Measurements from ENCODE around the gene ZNF23.
"Not testable (repeated sequence)": the region's sequence is repeated elsewhere in the genome, so short reads cannot be mapped to it uniquely, and the experiment has no call there.

The ZNF23 gene

GRCh38 chr16:71461686-71462648, at the start of gene ZNF23:
ZNF23 (minus strand) TSS chr16:71462247; CDS start chr16:71456796, 5,451 bp downstream.
- TF ChIP-seq CTCF (conservative IDR thresholded peaks at IDR 0.05; ENCODE audit: low read depth): no peak
- POLR2A ChIA-PET (ENCODE audit: low non-redundant PET): interaction anchor here (0.5 to 1.3 kb wide), 2 partner anchors 22 to 366 kb away, joined by 3 to 7 read pairs; no protein-coding TSS in a partner anchor
- CTCF ChIA-PET: interaction anchor here (0.6 to 1.3 kb wide), 2 partner anchors 22 to 173 kb away, joined by 3 to 4 read pairs; no protein-coding TSS in a partner anchor
- peak within 1 kb of the TSS; percentile 69 for H3K27ac ChIP-seq
- DNase-seq (ENCODE audit: low spot score): peak; percentile 85

GRCh38 chr16:71507061-71507460, 45.0 kb upstream of the ZNF23 start:
- ChIA-PET POLR2A (ENCODE audit: low non-redundant PET) (no interaction called here), CTCF (no interaction called here)
- TF ChIP-seq CTCF (conservative IDR thresholded peaks at IDR 0.05; ENCODE audit: low read depth): no peak
- DNase-seq (ENCODE audit: low spot score): no peak
- no peak overlapping the region for H3K27ac ChIP-seq

GRCh38 chr16:71504901-71505300, 42.9 kb upstream of the ZNF23 start:
- TF ChIP-seq CTCF (conservative IDR thresholded peaks at IDR 0.05; ENCODE audit: low read depth): no peak
- H3K27ac ChIP-seq: no peak overlapping the region
- CTCF ChIA-PET: no interaction called here

GRCh38 chr16:71504051-71504450, 42.0 kb upstream of the ZNF23 start:
- H3K27ac ChIP-seq; DNase-seq (ENCODE audit: low spot score); POLR2A ChIA-PET (ENCODE audit: low non-redundant PET): not testable (repeated sequence)
- CTCF ChIA-PET: interaction anchor here (0.6 kb wide), 2 partner anchors 49 to 91 kb away, joined by 3 to 4 read pairs; no protein-coding TSS in a partner anchor

More at GRCh38 chr16:71504901-71505300, 42.9 kb upstream of the ZNF23 start:
- DNase-seq (ENCODE audit: low spot score): peak; percentile 29
- POLR2A ChIA-PET (ENCODE audit: low non-redundant PET): no interaction called here

- ChIA-PET CTCF (interaction anchor here (0.7 to 3.9 kb wide), 3 partner anchors 37 to 109 kb away, joined by 3 to 32 read pairs (median 9); no protein-coding TSS in a partner anchor), POLR2A (ENCODE audit: low non-redundant PET) (no interaction called here)
- H3K27ac ChIP-seq: no peak overlapping the region
- no peak for DNase-seq (ENCODE audit: low spot score)
- TF ChIP-seq CTCF (conservative IDR thresholded peaks at IDR 0.05; ENCODE audit: low read depth): no peak
Measured at GRCh38 chr16:71501547-71501946, 39.5 kb upstream of the ZNF23 start.

- no peak for DNase-seq (ENCODE audit: low spot score)
- ChIA-PET CTCF (interaction anchor here (0.7 to 3.9 kb wide), 3 partner anchors 38 to 110 kb away, joined by 3 to 32 read pairs (median 9); no protein-coding TSS in a partner anchor), POLR2A (ENCODE audit: low non-redundant PET) (no interaction called here)
- H3K27ac ChIP-seq: no peak overlapping the region
- no peak for TF ChIP-seq CTCF (conservative IDR thresholded peaks at IDR 0.05; ENCODE audit: low read depth)
Measured at GRCh38 chr16:71500964-71501363, 38.9 kb upstream of the ZNF23 start.
